ENCODE measurements around the gene USP24. TPM values are rescaled to one million over a fixed set of nuclear protein-coding genes. Genes with fewer than 3 reads are reported as not detected.

Gene USP24
- total RNA-seq, 2 donors from 2014 or later = 29.0 to 36.2 TPM

DNA sequence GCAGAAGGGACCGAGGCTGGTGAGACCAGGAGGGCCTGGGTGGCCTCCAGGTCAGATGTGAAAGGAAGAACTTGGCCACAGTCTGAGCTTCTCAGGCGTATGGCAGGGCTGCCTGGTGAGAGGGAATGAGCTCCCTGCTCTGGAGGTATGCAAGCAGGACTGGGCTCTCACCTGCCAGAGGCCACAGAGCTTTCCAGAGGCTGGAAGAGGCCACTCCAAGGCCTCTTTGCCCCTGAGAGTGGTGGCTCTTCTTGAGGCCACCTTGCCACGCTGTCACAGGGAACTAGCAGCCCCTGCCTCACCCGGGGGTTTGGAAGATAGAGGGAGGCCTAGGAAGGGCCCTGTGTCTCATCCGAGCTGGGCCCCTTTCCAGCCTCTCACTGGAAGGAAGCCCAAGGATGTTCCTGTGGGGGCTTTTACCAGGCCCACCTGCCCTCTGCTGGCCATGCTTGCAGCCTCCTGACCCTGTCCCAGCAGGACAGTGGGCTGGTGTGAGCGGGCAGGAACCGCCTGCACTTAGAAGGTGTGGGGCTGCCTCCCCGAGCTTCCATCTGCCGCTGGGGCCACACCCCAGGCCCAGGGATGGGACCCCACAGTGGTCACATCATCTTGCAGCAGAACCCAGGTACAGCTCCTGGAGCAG is 165.8 kb downstream of the USP24 start:
- no peaks in the 10 kb centered on the region for H3K9me3 ChIP-seq
- TF ChIP-seq, protein P1, sequence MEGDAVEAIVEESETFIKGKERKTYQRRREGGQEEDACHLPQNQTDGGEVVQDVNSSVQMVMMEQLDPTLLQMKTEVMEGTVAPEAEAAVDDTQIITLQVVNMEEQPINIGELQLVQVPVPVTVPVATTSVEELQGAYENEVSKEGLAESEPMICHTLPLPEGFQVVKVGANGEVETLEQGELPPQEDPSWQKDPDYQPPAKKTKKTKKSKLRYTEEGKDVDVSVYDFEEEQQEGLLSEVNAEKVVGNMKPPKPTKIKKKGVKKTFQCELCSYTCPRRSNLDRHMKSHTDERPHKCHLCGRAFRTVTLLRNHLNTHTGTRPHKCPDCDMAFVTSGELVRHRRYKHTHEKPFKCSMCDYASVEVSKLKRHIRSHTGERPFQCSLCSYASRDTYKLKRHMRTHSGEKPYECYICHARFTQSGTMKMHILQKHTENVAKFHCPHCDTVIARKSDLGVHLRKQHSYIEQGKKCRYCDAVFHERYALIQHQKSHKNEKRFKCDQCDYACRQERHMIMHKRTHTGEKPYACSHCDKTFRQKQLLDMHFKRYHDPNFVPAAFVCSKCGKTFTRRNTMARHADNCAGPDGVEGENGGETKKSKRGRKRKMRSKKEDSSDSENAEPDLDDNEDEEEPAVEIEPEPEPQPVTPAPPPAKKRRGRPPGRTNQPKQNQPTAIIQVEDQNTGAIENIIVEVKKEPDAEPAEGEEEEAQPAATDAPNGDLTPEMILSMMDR (IDR thresholded peaks at IDR 0.05) = no peak
- H3K27me3 ChIP-seq = no peaks in the 10 kb centered on the region
- no peaks in the 10 kb centered on the region for H3K36me3 ChIP-seq
- no peak overlapping the region for H3K27ac ChIP-seq
- peaks cover 0 to 21% of the 10 kb centered on the region in 2 donors for H3K4me1 ChIP-seq
- no peak overlapping the region for H3K4me3 ChIP-seq
- DNase-seq (ENCODE audit: low spot score) = no peak

GRCh38 chr1:55048453-55049270 is 166.5 kb downstream of the USP24 start:
- no peak overlapping the region for H3K27ac ChIP-seq
- H3K9me3 ChIP-seq = no peaks in the 10 kb centered on the region
- H3K4me1 ChIP-seq = peaks cover 0 to 21% of the 10 kb centered on the region in 2 donors
- H3K36me3 ChIP-seq = no peaks in the 10 kb centered on the region
- no peak for DNase-seq (ENCODE audit: low spot score)
- no peaks in the 10 kb centered on the region for H3K27me3 ChIP-seq
- H3K4me3 ChIP-seq = no peak overlapping the region
- TF ChIP-seq, protein P1 (IDR thresholded peaks at IDR 0.05) = no peak

GRCh38 chr1:55047611-55048010 is 167.6 kb downstream of the USP24 start:
- TF ChIP-seq, protein P1 (IDR thresholded peaks at IDR 0.05) = no peak
- DNase-seq (ENCODE audit: low spot score) = no peak
- Histone ChIP-seq H3K36me3 (no peaks in the 10 kb centered on the region), H3K4me3 (no peak overlapping the region), H3K4me1 (peaks cover 0 to 14% of the 10 kb centered on the region in 2 donors), H3K9me3 (no peaks in the 10 kb centered on the region), H3K27me3 (no peaks in the 10 kb centered on the region), H3K27ac (no peak overlapping the region)

DNA sequence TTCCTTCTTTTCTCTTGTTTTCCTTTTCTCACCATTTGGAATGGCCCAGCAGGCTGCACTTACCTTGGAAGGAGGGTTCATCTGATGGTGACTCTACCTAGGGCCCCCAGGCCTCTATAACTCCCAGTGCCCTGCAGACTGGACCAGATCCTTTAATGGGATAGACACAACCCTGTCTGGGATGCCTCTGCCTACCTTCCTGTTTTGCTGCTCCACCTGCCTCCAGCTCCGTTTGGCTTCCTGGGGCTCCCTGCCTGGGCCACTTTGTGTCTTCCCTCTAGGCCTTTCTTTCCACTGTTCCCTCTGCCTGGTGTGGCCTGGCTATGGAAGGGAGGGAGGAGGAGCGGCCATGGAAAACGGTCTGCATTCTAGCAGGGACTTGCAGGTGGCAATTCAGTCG is 168.3 kb downstream of the USP24 start:
- no peaks in the 10 kb centered on the region for H3K36me3 ChIP-seq
- H3K4me3 ChIP-seq = no peak overlapping the region
- H3K27me3 ChIP-seq = no peaks in the 10 kb centered on the region
- H3K27ac ChIP-seq = no peak overlapping the region
- TF ChIP-seq, protein P1 (IDR thresholded peaks at IDR 0.05) = no peak
- no peak for DNase-seq (ENCODE audit: low spot score)
- peaks cover 0 to 14% of the 10 kb centered on the region in 2 donors for H3K4me1 ChIP-seq
- H3K9me3 ChIP-seq = no peaks in the 10 kb centered on the region

DNA sequence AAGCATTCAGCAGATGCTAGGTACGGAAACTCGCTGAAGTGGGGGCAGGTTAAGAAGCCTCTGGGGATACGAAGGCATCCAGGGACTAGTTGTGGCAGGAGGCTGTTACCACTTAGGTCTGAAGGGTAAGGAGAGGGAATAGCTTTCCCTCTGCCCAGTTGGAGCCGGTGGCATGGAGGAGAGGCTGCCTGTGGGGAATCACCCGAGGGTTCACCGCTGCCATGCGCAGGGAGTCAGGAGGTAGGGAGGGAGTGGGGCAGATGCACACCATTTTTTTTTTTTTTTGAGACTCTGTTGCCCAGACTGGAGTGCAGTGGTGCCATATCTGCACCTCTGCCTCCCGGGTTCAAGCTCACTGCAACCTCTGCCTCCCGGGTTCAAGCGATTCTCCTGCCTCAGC is 169.7 kb downstream of the USP24 start:
- Histone ChIP-seq H3K36me3 (no peaks in the 10 kb centered on the region), H3K27ac (no peak overlapping the region), H3K4me1 (peaks cover 0 to 14% of the 10 kb centered on the region in 2 donors), H3K27me3 (no peaks in the 10 kb centered on the region), H3K9me3 (no peaks in the 10 kb centered on the region), H3K4me3 (no peak overlapping the region)
- TF ChIP-seq, protein P1 (IDR thresholded peaks at IDR 0.05) = no peak
- no peak for DNase-seq (ENCODE audit: low spot score)

All from right atrium auricular region (tissue), 2 donors.